AG04449 (cell line): ENCODE results near the gene TOX2.

ENCODE experiments used
- CTCF ChIA-PET: fragments of 350-600 bp; formaldehyde crosslinking; extraction: SDS; loops from one replicate; lab custom pipeline; 2021; ENCODE audit warnings: antibody characterized with exemption; lab: Yijun Ruan, JAX
- POLR2A ChIA-PET: fragments of 400-600, 350-600 bp; formaldehyde crosslinking; extraction: SDS; loops from one replicate; lab custom pipeline; 2020; ENCODE audit warnings: antibody characterized with exemption, inconsistent platforms; lab: Yijun Ruan, JAX
- DNase-seq: peaks from one replicate; pipeline ENCODE4 v3.0.0-alpha.2; 2010; ENCODE audit warnings: low read depth, low spot score
- H3K4me3 ChIP-seq: 2 replicates; pipeline ENCODE4 v1.5.1; 2011; ENCODE audit warnings: low read depth, mild to moderate bottlenecking, control low read depth, low read length
- CTCF ChIP-seq: IDR thresholded peaks from one replicate; pipeline ENCODE4 v1.5.1; 2011; ENCODE audit warnings: mild to moderate bottlenecking, moderate library complexity, low read length, control low read depth, inconsistent platforms; ENCODE audit not compliant: insufficient read depth; ENCODE audit errors: missing control alignments

TOX2 gene

GRCh38 chr20:44002861-44003260 is 88.2 kb downstream of the TOX2 start:
- DNase-seq = no peak
- no peak overlapping the region for H3K4me3 ChIP-seq
- no peak for TF ChIP-seq CTCF
- ChIA-PET CTCF (interaction anchor here (1.4 to 2.0 kb wide), 2 partner anchors 10 to 14 kb away, joined by 3 to 7 read pairs; no protein-coding TSS in a partner anchor), POLR2A (no interaction called here)

GRCh38 chr20:44003609-44004008 is 89.0 kb downstream of the TOX2 start:
- TF ChIP-seq CTCF = no peak
- ChIA-PET POLR2A (no interaction called here), CTCF (interaction anchor here (1.4 to 2.0 kb wide), 2 partner anchors 10 to 14 kb away, joined by 3 to 7 read pairs; no protein-coding TSS in a partner anchor)
- no peak for DNase-seq
- no peak overlapping the region for H3K4me3 ChIP-seq

DNA sequence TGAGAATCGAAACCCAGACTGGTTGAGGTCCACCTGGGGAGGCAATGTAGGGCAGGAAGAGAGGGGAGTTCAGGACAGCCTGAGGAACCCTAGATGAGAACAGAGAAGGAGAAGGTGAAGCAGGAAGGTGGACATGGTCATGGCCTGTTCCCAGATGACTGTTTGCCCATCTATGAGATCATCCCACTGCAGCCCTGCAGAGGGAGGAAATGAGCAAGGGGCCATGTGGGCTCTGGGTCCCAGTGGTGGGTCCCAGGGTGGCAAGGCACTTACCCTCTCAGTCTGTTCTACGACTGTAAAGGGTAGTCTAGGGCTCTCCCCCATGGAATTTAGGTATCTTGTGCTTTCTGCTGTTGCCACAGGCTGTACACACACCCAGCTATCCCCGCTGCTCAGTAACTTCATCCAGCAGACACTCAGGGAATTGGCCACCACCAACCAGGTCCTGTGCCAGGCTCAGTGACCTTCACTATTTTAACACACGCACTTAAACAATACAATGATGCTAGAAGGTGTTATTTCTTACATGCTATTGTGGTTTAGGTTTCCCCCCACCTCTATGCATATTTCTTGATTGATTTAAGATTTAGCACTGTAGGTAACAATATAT is 89.8 kb downstream of the TOX2 start:
- ChIA-PET CTCF (interaction anchor here (1.4 kb wide), 1 partner anchor 8 kb away, joined by 3 read pairs; no protein-coding TSS in a partner anchor), POLR2A (no interaction called here)
- no peak overlapping the region for H3K4me3 ChIP-seq
- no peak for TF ChIP-seq CTCF
- no peak for DNase-seq

DNA sequence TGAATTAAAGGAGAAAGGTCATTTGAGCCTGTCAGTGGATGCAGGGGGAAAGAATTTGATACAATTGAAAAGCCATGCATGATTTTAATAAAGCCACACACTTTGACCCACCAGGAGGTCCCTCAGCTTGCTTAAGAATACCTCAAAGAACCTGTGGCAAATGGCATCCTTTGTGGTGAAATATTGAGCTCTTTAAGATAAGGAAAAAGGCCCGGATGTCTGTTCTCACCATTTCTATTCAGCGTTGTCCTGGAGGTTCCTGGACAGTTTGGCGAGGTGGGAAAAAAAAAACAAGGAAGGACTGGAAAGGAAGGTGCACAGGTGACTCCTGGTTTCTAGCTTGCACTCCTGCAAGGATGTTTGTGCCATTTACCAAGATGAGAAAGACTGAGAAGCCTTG is 91.0 kb downstream of the TOX2 start:
- no peak for DNase-seq
- CTCF ChIA-PET = interaction anchor here (1.3 to 1.5 kb wide), 3 partner anchors 9 to 21 kb away, joined by 3 read pairs; no protein-coding TSS in a partner anchor

GRCh38 chr20:44006126-44006525 is 91.5 kb downstream of the TOX2 start:
- no peak for TF ChIP-seq CTCF
- DNase-seq = no peak
- ChIA-PET POLR2A (no interaction called here), CTCF (interaction anchor here (1.3 to 1.5 kb wide), 3 partner anchors 10 to 22 kb away, joined by 3 read pairs; no protein-coding TSS in a partner anchor)
- H3K4me3 ChIP-seq = no peak overlapping the region

More for the DNA sequence above, 91.0 kb downstream of the TOX2 start:
- TF ChIP-seq CTCF = no peak
- POLR2A ChIA-PET = no interaction called here
- no peak overlapping the region for H3K4me3 ChIP-seq

DNA sequence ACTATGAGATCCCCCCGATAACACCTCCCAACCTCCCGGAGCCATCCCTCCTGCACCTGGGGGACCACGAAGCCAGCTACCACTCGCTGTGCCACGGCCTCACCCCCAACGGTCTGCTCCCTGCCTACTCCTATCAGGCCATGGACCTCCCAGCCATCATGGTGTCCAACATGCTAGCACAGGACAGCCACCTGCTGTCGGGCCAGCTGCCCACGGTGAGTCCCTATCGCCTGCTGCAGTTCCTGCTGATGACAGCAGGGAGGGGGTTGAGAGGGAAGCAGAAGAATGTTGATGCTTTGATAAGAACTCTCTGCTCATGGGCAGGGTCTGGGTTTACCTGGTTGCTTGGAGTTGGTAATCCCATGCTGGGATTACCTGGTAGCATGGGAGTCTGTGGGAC is 91.9 kb downstream of the TOX2 start:
- TF ChIP-seq CTCF = no peak
- CTCF ChIA-PET = interaction anchor here (1.3 kb wide), 1 partner anchor 22 kb away, joined by 3 read pairs; no protein-coding TSS in a partner anchor
- no peak for DNase-seq
- no peak overlapping the region for H3K4me3 ChIP-seq
- POLR2A ChIA-PET = no interaction called here
